Esophagus squamous epithelium (tissue), 4 donors: ENCODE results near the gene S100A14.

Source experiments
- POLR2A ChIP-seq, 4 donors: fragments of 450-650 bp; IDR thresholded peaks; one replicate each; pipeline ENCODE4 v1.6.1; 2017; ENCODE audit warnings: antibody characterized with exemption in 4 of 4, mild to moderate bottlenecking in 4 of 4, moderate library complexity in 3 of 4
- TF ChIP-seq, protein P1 (sequence below), 6 experiments: fragments of 450-650 bp in 4 of 6; fragments of 200-600 bp in 2 of 6; sonication (generic) in 2 of 6; IDR thresholded peaks; one replicate each; pipeline ENCODE4 v1.5.1; 2016 to 2019; ENCODE audit warnings: antibody characterized with exemption in 6 of 6, mild to moderate bottlenecking in 4 of 6, moderate library complexity in 4 of 6

DNA sequence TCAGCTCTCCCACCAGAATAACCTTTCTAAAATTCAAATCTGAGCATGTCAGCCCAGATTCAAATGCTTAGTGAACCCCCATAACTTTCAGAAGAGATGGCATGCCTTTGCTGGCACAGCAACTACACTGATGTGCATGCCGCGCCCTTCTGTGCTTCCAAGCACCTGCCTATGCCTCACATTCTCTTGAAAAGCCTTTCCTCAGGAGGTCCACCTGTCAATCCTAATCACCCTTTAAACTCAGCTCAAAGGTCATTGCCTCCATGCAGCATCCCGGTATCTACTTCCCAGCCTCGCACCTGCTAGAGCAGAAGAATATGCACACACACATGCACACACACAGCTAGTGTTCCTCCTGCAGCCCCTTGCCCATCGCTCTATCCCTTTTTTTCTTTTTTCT is 45.3 kb downstream of the S100A14 start:
- TF ChIP-seq, protein P1, sequence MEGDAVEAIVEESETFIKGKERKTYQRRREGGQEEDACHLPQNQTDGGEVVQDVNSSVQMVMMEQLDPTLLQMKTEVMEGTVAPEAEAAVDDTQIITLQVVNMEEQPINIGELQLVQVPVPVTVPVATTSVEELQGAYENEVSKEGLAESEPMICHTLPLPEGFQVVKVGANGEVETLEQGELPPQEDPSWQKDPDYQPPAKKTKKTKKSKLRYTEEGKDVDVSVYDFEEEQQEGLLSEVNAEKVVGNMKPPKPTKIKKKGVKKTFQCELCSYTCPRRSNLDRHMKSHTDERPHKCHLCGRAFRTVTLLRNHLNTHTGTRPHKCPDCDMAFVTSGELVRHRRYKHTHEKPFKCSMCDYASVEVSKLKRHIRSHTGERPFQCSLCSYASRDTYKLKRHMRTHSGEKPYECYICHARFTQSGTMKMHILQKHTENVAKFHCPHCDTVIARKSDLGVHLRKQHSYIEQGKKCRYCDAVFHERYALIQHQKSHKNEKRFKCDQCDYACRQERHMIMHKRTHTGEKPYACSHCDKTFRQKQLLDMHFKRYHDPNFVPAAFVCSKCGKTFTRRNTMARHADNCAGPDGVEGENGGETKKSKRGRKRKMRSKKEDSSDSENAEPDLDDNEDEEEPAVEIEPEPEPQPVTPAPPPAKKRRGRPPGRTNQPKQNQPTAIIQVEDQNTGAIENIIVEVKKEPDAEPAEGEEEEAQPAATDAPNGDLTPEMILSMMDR (IDR thresholded peaks at IDR 0.05), result no peak
- no peak for TF ChIP-seq POLR2A (IDR thresholded peaks at IDR 0.05)
